Measurements from ENCODE around the gene COL13A1. TPM values are rescaled to one million over a fixed set of nuclear protein-coding genes. Genes with fewer than 3 reads are reported as not detected.
A peak's percentile ranks its signal among the peaks of the same experiment; 100 is the strongest.

COL13A1 gene
- total and polyA plus RNA-seq, 2 experiments from 2014 or later: 5.2 to 8.6 TPM

DNA sequence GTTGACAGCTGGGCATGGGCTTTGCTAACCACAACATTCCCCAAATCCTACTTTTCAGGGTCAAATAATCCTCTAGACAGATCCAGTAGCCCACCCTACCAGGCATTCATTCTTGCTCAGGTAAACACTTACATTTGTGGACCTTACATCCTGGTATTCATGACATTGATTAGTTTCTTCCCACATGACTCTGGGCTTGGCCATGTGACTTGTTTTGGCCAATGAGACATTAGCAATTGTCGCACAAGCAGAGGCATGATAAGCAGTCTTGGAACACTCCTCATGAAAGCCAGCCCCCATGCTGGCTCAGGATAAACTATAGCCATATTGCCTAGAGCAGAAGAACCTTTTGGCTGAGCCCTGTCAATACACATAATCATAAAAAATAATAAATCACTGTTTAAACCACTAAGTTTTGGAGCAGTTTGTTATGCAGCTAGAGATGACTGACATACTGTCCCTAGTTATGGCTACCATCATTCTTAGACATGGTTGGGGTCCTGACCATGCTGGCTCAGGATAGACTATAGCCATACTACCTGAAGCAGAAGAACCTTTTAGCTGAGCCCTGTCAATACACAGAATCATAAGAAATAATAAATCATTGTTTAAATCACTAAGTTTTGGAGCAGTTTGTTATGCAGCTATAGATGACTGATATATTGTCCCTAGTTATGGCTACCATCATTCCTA lies 6.3 kb upstream of the COL13A1 start:
- Histone ChIP-seq H4K20me1 (replicated peaks; ENCODE audit: insufficient read depth) (no peaks in the 10 kb centered on the region), H3K4me3 (no peak overlapping the region), H3K36me3 (ENCODE audit: insufficient read depth) (no peaks in the 10 kb centered on the region), H3K9me2 (ENCODE audit: insufficient read depth) (no peaks in the 10 kb centered on the region; the same call in 1 of the 2 replicates), H3K27me3 (ENCODE audit: insufficient read depth) (no peaks in the 10 kb centered on the region; the same call in 1 of the 2 replicates), H2AFZ (no peak overlapping the region), H3K79me2 (replicated peaks; ENCODE audit: insufficient read depth) (no peaks in the 10 kb centered on the region), H3K4me2 (no peak overlapping the region), H3K27ac (ENCODE audit: low read depth) (no peak overlapping the region), H3F3A (replicated peaks; ENCODE audit: low read depth) (no peaks in the 10 kb centered on the region), H3K4me1 (ENCODE audit: insufficient read depth) (peaks cover 5% of the 10 kb centered on the region)
- Mint-ChIP-seq H3K4me3 (no peak overlapping the region), H3K9me3 (peaks cover 9% of the 10 kb centered on the region; the same call in 2 of the 3 replicates), H3K4me1 (peaks cover 11% of the 10 kb centered on the region), H3K27ac (no peak overlapping the region), H3K27me3 (ENCODE audit: insufficient read depth, low read depth, poor library complexity) (peaks cover 18% of the 10 kb centered on the region), H3K36me3 (ENCODE audit: low read depth) (no peaks in the 10 kb centered on the region; the same call in 2 of the 3 replicates)
- no peak for ATAC-seq
- no peak for TF ChIP-seq NANOG (IDR thresholded peaks at IDR 0.05; ENCODE audit: borderline replicate concordance)
- peak; percentile 66; the same call in 1 of the 2 replicates for TF ChIP-seq ZNF331 (CRISPR knock-in tag; IDR thresholded peaks at IDR 0.05; ENCODE audit: low read depth)
- no peak for DNase-seq (ENCODE audit: low spot score)

DNA sequence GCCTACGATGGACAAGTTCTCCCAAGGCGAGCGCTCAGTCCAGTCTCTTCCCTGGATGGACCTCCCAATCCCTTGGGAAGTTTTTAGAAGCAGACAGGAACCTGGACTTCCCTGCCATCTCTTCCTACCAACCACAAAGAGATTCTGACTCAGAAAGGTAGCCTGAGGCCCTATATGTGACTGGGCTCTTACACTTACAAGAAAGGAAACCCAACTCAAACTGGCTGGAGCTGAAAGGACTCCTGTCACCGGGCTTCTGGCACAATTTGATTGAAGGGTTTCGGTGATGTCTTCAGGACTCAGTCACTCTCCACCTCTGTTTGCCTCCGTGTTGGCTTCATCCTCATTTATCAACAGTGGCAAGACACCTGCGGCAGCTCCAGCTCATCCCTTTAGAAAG lies 3.7 kb upstream of the COL13A1 start:
- H3K79me2 ChIP-seq (replicated peaks; ENCODE audit: insufficient read depth): no peaks in the 10 kb centered on the region
- no peaks in the 10 kb centered on the region; the same call in 1 of the 2 replicates for H3F3A ChIP-seq (replicated peaks; ENCODE audit: low read depth)
- Mint-ChIP-seq H3K27me3 (ENCODE audit: insufficient read depth, low read depth, poor library complexity) (peaks cover 34% of the 10 kb centered on the region), H3K36me3 (ENCODE audit: low read depth) (no peaks in the 10 kb centered on the region; the same call in 2 of the 3 replicates), H3K4me3 (no peak overlapping the region), H3K4me1 (peaks cover 20% of the 10 kb centered on the region), H3K9me3 (peaks cover 9% of the 10 kb centered on the region; the same call in 2 of the 3 replicates), H3K27ac (no peak overlapping the region)
- ATAC-seq (no peak), DNase-seq (ENCODE audit: low spot score) (no peak)
- no peaks in the 10 kb centered on the region for H3K36me3 ChIP-seq (ENCODE audit: insufficient read depth)
- no peaks in the 10 kb centered on the region for H4K20me1 ChIP-seq (replicated peaks; ENCODE audit: insufficient read depth)
- H3K4me3 ChIP-seq: no peak overlapping the region
- peaks cover 11% of the 10 kb centered on the region for H3K4me1 ChIP-seq (ENCODE audit: insufficient read depth)
- no peaks in the 10 kb centered on the region; the same call in 1 of the 2 replicates for H3K9me2 ChIP-seq (ENCODE audit: insufficient read depth)
- TF ChIP-seq REST (IDR thresholded peaks at IDR 0.05; ENCODE audit: unreplicated experiment): no peak
- TF ChIP-seq NANOG (IDR thresholded peaks at IDR 0.05; ENCODE audit: borderline replicate concordance): no peak
- no peak for TF ChIP-seq EZH2 (IDR thresholded peaks at IDR 0.05; ENCODE audit: low read depth, unreplicated experiment)
- TF ChIP-seq STAT1 (IDR thresholded peaks at IDR 0.05; ENCODE audit: unreplicated experiment): no peak
- TF ChIP-seq, protein P1, sequence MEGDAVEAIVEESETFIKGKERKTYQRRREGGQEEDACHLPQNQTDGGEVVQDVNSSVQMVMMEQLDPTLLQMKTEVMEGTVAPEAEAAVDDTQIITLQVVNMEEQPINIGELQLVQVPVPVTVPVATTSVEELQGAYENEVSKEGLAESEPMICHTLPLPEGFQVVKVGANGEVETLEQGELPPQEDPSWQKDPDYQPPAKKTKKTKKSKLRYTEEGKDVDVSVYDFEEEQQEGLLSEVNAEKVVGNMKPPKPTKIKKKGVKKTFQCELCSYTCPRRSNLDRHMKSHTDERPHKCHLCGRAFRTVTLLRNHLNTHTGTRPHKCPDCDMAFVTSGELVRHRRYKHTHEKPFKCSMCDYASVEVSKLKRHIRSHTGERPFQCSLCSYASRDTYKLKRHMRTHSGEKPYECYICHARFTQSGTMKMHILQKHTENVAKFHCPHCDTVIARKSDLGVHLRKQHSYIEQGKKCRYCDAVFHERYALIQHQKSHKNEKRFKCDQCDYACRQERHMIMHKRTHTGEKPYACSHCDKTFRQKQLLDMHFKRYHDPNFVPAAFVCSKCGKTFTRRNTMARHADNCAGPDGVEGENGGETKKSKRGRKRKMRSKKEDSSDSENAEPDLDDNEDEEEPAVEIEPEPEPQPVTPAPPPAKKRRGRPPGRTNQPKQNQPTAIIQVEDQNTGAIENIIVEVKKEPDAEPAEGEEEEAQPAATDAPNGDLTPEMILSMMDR (conservative IDR thresholded peaks at IDR 0.05; ENCODE audit: low read depth in 2 of 2): no peak
- no peak for TF ChIP-seq EZH2phosphoT487 (IDR thresholded peaks at IDR 0.05; ENCODE audit: unreplicated experiment)
- H2AFZ ChIP-seq: no peak overlapping the region
- no peak overlapping the region for H3K27ac ChIP-seq (ENCODE audit: low read depth)
- peaks cover 11% of the 10 kb centered on the region for H3K27me3 ChIP-seq (ENCODE audit: insufficient read depth)
- no peak overlapping the region for H3K4me2 ChIP-seq
